IMR-90 (cell line): ENCODE measurements around the gene HMCN1.

ENCODE experiments used
- CEBPB ChIP-seq: IDR thresholded peaks from 2 replicates; pipeline ENCODE4 v1.6.1; 2012; ENCODE audit warnings: low read depth, low read length, improper control_type of control experiment
- MXI1 ChIP-seq: IDR thresholded peaks from 2 replicates; pipeline ENCODE4 v1.6.1; 2012; ENCODE audit warnings: low read depth, mild to moderate bottlenecking, low read length, moderate library complexity, borderline replicate concordance
- POLR2A ChIP-seq: IDR thresholded peaks from 2 replicates; pipeline ENCODE4 v1.6.1; 2012; ENCODE audit warnings: mild to moderate bottlenecking, low read depth, low read length
- RAD21 ChIP-seq: IDR thresholded peaks from 2 replicates; pipeline ENCODE4 v1.6.1; 2012; ENCODE audit warnings: low read length, improper control_type of control experiment
- USF2 ChIP-seq: fragments of 150-350 bp; IDR thresholded peaks from 2 replicates; pipeline ENCODE4 v1.6.1; 2017; ENCODE audit warnings: mild to moderate bottlenecking, antibody characterized with exemption, low read length, low read depth
- TF ChIP-seq, protein P1 (sequence below): conservative IDR thresholded peaks from 2 replicates; pipeline ENCODE4 v1.5.1; 2012; ENCODE audit warnings: mild to moderate bottlenecking, low read depth, low read length, improper control_type of control experiment
- TF ChIP-seq, protein P2 (sequence below): fragments of 150-350 bp; IDR thresholded peaks from 2 replicates; pipeline ENCODE4 v1.6.1; 2016; ENCODE audit warnings: low read depth, mild to moderate bottlenecking, low read length, moderate library complexity, borderline replicate concordance

- TF ChIP-seq POLR2A (no peak), RAD21 (peak; percentile 80), MXI1 (no peak), CEBPB (no peak), USF2 (no peak)
- TF ChIP-seq, protein P1, sequence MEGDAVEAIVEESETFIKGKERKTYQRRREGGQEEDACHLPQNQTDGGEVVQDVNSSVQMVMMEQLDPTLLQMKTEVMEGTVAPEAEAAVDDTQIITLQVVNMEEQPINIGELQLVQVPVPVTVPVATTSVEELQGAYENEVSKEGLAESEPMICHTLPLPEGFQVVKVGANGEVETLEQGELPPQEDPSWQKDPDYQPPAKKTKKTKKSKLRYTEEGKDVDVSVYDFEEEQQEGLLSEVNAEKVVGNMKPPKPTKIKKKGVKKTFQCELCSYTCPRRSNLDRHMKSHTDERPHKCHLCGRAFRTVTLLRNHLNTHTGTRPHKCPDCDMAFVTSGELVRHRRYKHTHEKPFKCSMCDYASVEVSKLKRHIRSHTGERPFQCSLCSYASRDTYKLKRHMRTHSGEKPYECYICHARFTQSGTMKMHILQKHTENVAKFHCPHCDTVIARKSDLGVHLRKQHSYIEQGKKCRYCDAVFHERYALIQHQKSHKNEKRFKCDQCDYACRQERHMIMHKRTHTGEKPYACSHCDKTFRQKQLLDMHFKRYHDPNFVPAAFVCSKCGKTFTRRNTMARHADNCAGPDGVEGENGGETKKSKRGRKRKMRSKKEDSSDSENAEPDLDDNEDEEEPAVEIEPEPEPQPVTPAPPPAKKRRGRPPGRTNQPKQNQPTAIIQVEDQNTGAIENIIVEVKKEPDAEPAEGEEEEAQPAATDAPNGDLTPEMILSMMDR: peak; percentile 72
- TF ChIP-seq, protein P2, sequence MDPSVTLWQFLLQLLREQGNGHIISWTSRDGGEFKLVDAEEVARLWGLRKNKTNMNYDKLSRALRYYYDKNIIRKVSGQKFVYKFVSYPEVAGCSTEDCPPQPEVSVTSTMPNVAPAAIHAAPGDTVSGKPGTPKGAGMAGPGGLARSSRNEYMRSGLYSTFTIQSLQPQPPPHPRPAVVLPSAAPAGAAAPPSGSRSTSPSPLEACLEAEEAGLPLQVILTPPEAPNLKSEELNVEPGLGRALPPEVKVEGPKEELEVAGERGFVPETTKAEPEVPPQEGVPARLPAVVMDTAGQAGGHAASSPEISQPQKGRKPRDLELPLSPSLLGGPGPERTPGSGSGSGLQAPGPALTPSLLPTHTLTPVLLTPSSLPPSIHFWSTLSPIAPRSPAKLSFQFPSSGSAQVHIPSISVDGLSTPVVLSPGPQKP: no peak
These were observed 79.3 kb downstream of the HMCN1 start for GRCh38 chr1:185813401-185813979.
